ENCODE results near the gene NUB1. TPM values are rescaled to one million over a fixed set of nuclear protein-coding genes. Genes with fewer than 3 reads are reported as not detected.

Gene NUB1
- total RNA-seq, 1 donor from 2014 or later, result 61.7 TPM

DNA sequence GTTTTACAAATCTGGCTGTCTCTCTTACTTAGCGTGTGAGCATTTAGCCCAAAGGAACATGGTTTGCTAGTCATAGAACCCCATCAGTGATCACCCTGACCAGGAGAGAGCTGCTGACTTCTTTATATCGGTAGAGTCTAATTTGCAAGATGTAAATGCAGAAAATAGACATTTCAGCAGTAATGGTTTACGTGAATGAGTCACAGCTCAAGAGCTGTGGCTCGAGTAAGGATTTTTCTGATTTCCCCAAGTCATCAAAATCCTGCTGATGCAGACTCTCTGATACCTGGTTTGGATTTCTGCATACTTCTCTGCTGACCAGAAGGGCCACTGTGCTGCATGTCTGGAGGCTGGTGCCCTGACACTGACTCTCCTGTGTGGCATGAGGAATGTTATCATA is 25.7 kb downstream of the NUB1 start:
- H3K4me1 Mint-ChIP-seq, result peaks cover 10% of the 10 kb centered on the region
- Histone ChIP-seq H4K20me1 (ENCODE audit: low read depth) (peaks cover 8% of the 10 kb centered on the region), H3K79me2 (ENCODE audit: low read depth) (no peaks in the 10 kb centered on the region), H3K4me3 (no peak overlapping the region), H3K9ac (no peak overlapping the region), H3K4me1 (peaks cover 2% of the 10 kb centered on the region), H3K27ac (no peak overlapping the region), H3K36me3 (no peaks in the 10 kb centered on the region), H3K27me3 (no peaks in the 10 kb centered on the region), H3K4me2 (no peak overlapping the region), H3K9me3 (ENCODE audit: low read depth) (no peaks in the 10 kb centered on the region), H2AFZ (replicated peaks) (no peak overlapping the region), H3F3A (ENCODE audit: low read depth) (peaks cover 14% of the 10 kb centered on the region)
- peaks cover 21% of the 10 kb centered on the region for H3K36me3 Mint-ChIP-seq
- H3K27ac Mint-ChIP-seq, result no peak overlapping the region
- DNase-seq (ENCODE audit: low spot score), result no peak
- no peak overlapping the region for H3K4me3 Mint-ChIP-seq
- peaks cover 5% of the 10 kb centered on the region for H3K27me3 Mint-ChIP-seq (ENCODE audit: insufficient read depth, low read depth)
- no peak for TF ChIP-seq EZH2 (IDR thresholded peaks at IDR 0.05)
- TF ChIP-seq, protein P1, sequence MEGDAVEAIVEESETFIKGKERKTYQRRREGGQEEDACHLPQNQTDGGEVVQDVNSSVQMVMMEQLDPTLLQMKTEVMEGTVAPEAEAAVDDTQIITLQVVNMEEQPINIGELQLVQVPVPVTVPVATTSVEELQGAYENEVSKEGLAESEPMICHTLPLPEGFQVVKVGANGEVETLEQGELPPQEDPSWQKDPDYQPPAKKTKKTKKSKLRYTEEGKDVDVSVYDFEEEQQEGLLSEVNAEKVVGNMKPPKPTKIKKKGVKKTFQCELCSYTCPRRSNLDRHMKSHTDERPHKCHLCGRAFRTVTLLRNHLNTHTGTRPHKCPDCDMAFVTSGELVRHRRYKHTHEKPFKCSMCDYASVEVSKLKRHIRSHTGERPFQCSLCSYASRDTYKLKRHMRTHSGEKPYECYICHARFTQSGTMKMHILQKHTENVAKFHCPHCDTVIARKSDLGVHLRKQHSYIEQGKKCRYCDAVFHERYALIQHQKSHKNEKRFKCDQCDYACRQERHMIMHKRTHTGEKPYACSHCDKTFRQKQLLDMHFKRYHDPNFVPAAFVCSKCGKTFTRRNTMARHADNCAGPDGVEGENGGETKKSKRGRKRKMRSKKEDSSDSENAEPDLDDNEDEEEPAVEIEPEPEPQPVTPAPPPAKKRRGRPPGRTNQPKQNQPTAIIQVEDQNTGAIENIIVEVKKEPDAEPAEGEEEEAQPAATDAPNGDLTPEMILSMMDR (IDR thresholded peaks at IDR 0.05), result no peak
- no peak for TF ChIP-seq EZH2phosphoT487 (IDR thresholded peaks at IDR 0.05)
- H3K9me3 Mint-ChIP-seq, result no peaks in the 10 kb centered on the region

DNA sequence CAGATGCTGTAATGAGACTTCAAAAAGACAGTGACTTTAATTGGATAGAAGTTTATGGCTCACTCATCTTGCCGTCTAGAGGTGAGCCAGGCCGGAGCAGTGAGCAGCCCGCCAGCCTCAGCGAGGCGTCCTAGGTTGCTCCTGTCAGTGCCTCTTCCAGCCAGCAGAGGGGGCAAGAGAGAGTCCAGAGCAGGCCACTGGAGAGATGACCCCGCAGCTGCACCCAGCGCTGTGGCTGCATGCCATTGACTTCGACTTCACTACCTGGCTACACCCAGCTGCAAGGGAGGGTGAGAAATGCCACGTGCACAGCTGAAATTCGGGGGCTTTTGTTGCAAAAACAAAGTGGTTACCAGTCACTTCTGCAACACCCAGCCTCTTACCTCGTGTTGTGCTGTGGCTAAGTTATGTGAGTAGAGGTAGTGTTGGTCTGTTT is 26.5 kb downstream of the NUB1 start:
- TF ChIP-seq EZH2phosphoT487 (IDR thresholded peaks at IDR 0.05) (no peak), EZH2 (IDR thresholded peaks at IDR 0.05) (no peak)
- TF ChIP-seq, protein P1 (IDR thresholded peaks at IDR 0.05), result peak; percentile 90
- peak; percentile 88 for DNase-seq (ENCODE audit: low spot score)
- no peak overlapping the region for H3K9ac ChIP-seq
- no peaks in the 10 kb centered on the region for H3K27me3 ChIP-seq
- no peak overlapping the region for H3K4me3 Mint-ChIP-seq
- H3K9me3 Mint-ChIP-seq, result no peaks in the 10 kb centered on the region
- H3K9me3 ChIP-seq (ENCODE audit: low read depth), result no peaks in the 10 kb centered on the region
- H3K36me3 ChIP-seq, result no peaks in the 10 kb centered on the region
- H3K27me3 Mint-ChIP-seq (ENCODE audit: insufficient read depth, low read depth), result peaks cover 3% of the 10 kb centered on the region
- H3K4me1 Mint-ChIP-seq, result peaks cover 19% of the 10 kb centered on the region
- peaks cover 16% of the 10 kb centered on the region for H3K36me3 Mint-ChIP-seq
- H3K4me2 ChIP-seq, result no peak overlapping the region
- no peak overlapping the region for H3K27ac Mint-ChIP-seq
- no peak overlapping the region for H2AFZ ChIP-seq (replicated peaks)
- peaks cover 15% of the 10 kb centered on the region for H4K20me1 ChIP-seq (ENCODE audit: low read depth)
- no peak overlapping the region for H3K27ac ChIP-seq
- no peaks in the 10 kb centered on the region for H3K79me2 ChIP-seq (ENCODE audit: low read depth)
- peaks cover 18% of the 10 kb centered on the region for H3F3A ChIP-seq (ENCODE audit: low read depth)
- peaks cover 11% of the 10 kb centered on the region for H3K4me1 ChIP-seq
- H3K4me3 ChIP-seq, result no peak overlapping the region

DNA sequence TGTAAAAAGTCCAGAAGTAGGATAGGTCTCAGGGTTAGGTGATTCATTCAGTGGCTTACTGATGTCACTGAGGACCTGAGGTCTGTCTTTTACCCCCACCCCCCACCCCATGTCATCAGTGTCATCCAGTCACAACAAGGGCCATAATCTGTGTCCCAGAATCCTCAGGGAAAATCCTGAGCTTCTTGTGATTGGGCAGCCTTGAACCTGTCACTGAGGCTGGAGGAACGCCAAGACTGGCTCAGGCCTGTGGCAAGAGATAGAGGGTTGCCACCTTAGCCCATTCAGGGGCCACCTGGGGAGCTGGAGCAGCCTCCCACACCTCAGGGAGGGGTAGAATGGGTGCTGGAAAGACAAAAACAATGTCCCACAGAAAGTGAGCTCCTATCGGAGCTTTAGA is 29.7 kb downstream of the NUB1 start:
- no peaks in the 10 kb centered on the region for H3K9me3 ChIP-seq (ENCODE audit: low read depth)
- H3F3A ChIP-seq (ENCODE audit: low read depth), result peaks cover 15% of the 10 kb centered on the region
- no peaks in the 10 kb centered on the region for H3K36me3 ChIP-seq
- H2AFZ ChIP-seq (replicated peaks), result no peak overlapping the region
- DNase-seq (ENCODE audit: low spot score), result no peak
- TF ChIP-seq, protein P1 (IDR thresholded peaks at IDR 0.05), result no peak
- no peak for TF ChIP-seq EZH2 (IDR thresholded peaks at IDR 0.05)
- no peak for TF ChIP-seq EZH2phosphoT487 (IDR thresholded peaks at IDR 0.05)
- peaks cover 17% of the 10 kb centered on the region for H4K20me1 ChIP-seq (ENCODE audit: low read depth)
- Mint-ChIP-seq H3K36me3 (peaks cover 12% of the 10 kb centered on the region), H3K9me3 (no peaks in the 10 kb centered on the region), H3K27me3 (ENCODE audit: insufficient read depth, low read depth) (peaks cover 3% of the 10 kb centered on the region), H3K4me1 (peaks cover 22% of the 10 kb centered on the region), H3K27ac (no peak overlapping the region), H3K4me3 (no peak overlapping the region)
- H3K4me2 ChIP-seq, result no peak overlapping the region
- no peak overlapping the region for H3K4me3 ChIP-seq
- no peak overlapping the region for H3K9ac ChIP-seq
- H3K79me2 ChIP-seq (ENCODE audit: low read depth), result no peaks in the 10 kb centered on the region
- peaks cover 14% of the 10 kb centered on the region for H3K4me1 ChIP-seq
- no peaks in the 10 kb centered on the region for H3K27me3 ChIP-seq
- H3K27ac ChIP-seq, result no peak overlapping the region
